ENCODE results near the gene LRSAM1.

LRSAM1 gene

DNA sequence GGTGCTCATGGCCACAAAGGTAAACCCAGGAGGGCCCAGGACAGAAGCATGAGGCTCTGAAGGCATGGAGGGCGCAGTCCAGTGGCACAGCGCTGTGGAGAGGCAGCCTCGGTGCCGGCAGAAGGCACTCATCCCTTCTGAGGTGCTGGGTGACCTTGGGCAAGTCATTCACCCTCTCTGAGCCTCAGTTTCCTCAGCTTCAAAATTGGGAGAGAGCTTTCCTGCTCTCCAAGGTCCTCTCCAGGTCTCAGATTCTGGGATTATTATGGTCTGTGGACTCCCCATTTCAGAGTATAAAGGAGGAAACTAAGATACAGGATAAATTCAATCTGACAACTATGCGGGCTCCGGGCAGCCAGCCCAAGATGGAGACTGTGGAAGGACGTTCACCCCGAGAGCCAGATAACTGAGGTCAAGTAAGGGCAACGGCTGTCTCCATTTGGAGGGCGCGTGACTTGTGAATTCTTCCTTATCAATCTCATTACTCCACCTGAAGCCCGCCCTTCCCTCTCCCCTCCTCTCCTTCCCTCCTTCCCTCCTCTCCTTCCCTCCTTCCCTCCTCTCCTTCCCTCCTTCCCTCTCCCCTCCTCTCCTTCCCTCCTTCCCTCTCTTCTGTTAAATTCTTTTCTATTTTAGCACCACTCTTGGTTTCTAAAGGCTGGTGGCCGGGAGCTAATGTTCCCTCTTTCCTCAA is 58.1 kb downstream of the LRSAM1 start:
- Histone ChIP-seq H3K79me2 (ENCODE audit: insufficient read depth, low read length) (no peaks in the 10 kb centered on the region), H3K4me1 (ENCODE audit: insufficient read depth, low read length) (no peaks in the 10 kb centered on the region), H3K9me3 (ENCODE audit: insufficient read depth, low read length, severe bottlenecking) (no peaks in the 10 kb centered on the region), H4K20me1 (ENCODE audit: insufficient read depth, low read length) (no peaks in the 10 kb centered on the region), H3K4me3 (ENCODE audit: low read depth in 1 of 2, low read length in 2 of 2) (no peak overlapping the region), H3K27ac (ENCODE audit: low read length) (no peak overlapping the region), H2AFZ (ENCODE audit: low read depth, low read length) (no peak overlapping the region), H3K27me3 (ENCODE audit: insufficient read depth, low read length, poor library complexity) (no peaks in the 10 kb centered on the region), H3K36me3 (ENCODE audit: insufficient read depth, low read length) (no peaks in the 10 kb centered on the region), H3K4me2 (ENCODE audit: insufficient read depth, low read length) (no peak overlapping the region), H3K9ac (ENCODE audit: low read depth, low read length) (no peak overlapping the region)
- TF ChIP-seq EZH2 (IDR thresholded peaks at IDR 0.05; ENCODE audit: borderline replicate concordance, low read depth, low read length, severe bottlenecking) = no peak
- TF ChIP-seq, protein P1, sequence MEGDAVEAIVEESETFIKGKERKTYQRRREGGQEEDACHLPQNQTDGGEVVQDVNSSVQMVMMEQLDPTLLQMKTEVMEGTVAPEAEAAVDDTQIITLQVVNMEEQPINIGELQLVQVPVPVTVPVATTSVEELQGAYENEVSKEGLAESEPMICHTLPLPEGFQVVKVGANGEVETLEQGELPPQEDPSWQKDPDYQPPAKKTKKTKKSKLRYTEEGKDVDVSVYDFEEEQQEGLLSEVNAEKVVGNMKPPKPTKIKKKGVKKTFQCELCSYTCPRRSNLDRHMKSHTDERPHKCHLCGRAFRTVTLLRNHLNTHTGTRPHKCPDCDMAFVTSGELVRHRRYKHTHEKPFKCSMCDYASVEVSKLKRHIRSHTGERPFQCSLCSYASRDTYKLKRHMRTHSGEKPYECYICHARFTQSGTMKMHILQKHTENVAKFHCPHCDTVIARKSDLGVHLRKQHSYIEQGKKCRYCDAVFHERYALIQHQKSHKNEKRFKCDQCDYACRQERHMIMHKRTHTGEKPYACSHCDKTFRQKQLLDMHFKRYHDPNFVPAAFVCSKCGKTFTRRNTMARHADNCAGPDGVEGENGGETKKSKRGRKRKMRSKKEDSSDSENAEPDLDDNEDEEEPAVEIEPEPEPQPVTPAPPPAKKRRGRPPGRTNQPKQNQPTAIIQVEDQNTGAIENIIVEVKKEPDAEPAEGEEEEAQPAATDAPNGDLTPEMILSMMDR (IDR thresholded peaks at IDR 0.05; ENCODE audit: borderline replicate concordance, extremely low read depth, low read length, poor library complexity, severe bottlenecking) = no peak
- no peak for ATAC-seq (ENCODE audit: insufficient read depth, low read depth)
- no peak for DNase-seq

DNA sequence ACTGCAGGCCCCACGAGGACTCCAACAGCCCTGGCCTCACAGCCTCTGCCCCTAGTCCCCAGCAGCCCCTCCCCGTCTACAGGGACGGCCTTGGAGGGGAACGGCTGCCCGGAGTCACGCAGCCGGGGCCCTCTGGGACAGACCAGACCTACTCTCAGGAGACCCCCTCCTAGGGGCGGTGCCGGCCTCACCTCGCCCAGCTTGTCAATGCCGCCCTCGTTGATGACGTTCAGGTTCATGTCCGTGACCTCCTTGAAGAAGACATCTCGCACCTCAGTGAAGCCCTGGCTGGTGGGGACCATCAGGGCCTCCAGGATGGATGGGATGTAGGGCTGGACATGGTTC is 58.6 kb downstream of the LRSAM1 start:
- no peaks in the 10 kb centered on the region for H3K4me1 ChIP-seq (ENCODE audit: insufficient read depth, low read length)
- no peaks in the 10 kb centered on the region for H3K79me2 ChIP-seq (ENCODE audit: insufficient read depth, low read length)
- no peak overlapping the region for H2AFZ ChIP-seq (ENCODE audit: low read depth, low read length)
- no peak overlapping the region for H3K9ac ChIP-seq (ENCODE audit: low read depth, low read length)
- TF ChIP-seq, protein P1 (IDR thresholded peaks at IDR 0.05; ENCODE audit: borderline replicate concordance, extremely low read depth, low read length, poor library complexity, severe bottlenecking) = no peak
- no peak for TF ChIP-seq EZH2 (IDR thresholded peaks at IDR 0.05; ENCODE audit: borderline replicate concordance, low read depth, low read length, severe bottlenecking)
- no peaks in the 10 kb centered on the region for H3K9me3 ChIP-seq (ENCODE audit: insufficient read depth, low read length, severe bottlenecking)
- DNase-seq (no peak), ATAC-seq (ENCODE audit: insufficient read depth, low read depth) (no peak)
- H3K27me3 ChIP-seq (ENCODE audit: insufficient read depth, low read length, poor library complexity) = no peaks in the 10 kb centered on the region
- no peak overlapping the region for H3K4me3 ChIP-seq (ENCODE audit: low read depth in 1 of 2, low read length in 2 of 2)
- no peak overlapping the region for H3K4me2 ChIP-seq (ENCODE audit: insufficient read depth, low read length)
- no peak overlapping the region for H3K27ac ChIP-seq (ENCODE audit: low read length)
- H3K36me3 ChIP-seq (ENCODE audit: insufficient read depth, low read length) = no peaks in the 10 kb centered on the region
- no peaks in the 10 kb centered on the region for H4K20me1 ChIP-seq (ENCODE audit: insufficient read depth, low read length)

DNA sequence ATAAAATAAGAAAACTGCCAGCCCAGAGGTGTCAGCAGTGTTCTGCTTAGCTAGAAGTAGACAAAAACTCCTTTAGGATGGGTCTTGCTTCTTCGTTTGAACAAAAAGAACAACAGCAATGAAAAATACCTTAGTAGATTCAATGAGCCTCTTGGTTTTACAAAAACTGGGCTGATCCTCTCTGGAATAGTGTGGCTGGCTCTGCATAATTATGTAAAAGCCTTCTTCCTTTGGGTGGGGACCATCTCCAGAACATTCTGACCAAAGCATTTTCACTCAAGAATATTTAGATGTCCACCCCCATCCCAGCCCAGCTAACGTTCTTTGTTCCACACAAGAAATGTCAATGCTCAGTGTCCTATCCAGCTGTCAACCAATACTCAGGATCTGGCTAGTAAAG is 63.2 kb downstream of the LRSAM1 start:
- Histone ChIP-seq H3K4me2 (ENCODE audit: insufficient read depth, low read length) (no peak overlapping the region), H3K9me3 (ENCODE audit: insufficient read depth, low read length, severe bottlenecking) (no peaks in the 10 kb centered on the region), H3K9ac (ENCODE audit: low read depth, low read length) (no peak overlapping the region), H3K36me3 (ENCODE audit: insufficient read depth, low read length) (no peaks in the 10 kb centered on the region), H3K4me3 (ENCODE audit: low read depth in 1 of 2, low read length in 2 of 2) (no peak overlapping the region), H4K20me1 (ENCODE audit: insufficient read depth, low read length) (no peaks in the 10 kb centered on the region), H2AFZ (ENCODE audit: low read depth, low read length) (no peak overlapping the region), H3K27me3 (ENCODE audit: insufficient read depth, low read length, poor library complexity) (no peaks in the 10 kb centered on the region), H3K79me2 (ENCODE audit: insufficient read depth, low read length) (no peaks in the 10 kb centered on the region), H3K4me1 (ENCODE audit: insufficient read depth, low read length) (no peaks in the 10 kb centered on the region), H3K27ac (ENCODE audit: low read length) (no peak overlapping the region)
- ATAC-seq (ENCODE audit: insufficient read depth, low read depth) (no peak), DNase-seq (no peak)
- TF ChIP-seq, protein P1 (IDR thresholded peaks at IDR 0.05; ENCODE audit: borderline replicate concordance, extremely low read depth, low read length, poor library complexity, severe bottlenecking) = no peak
- TF ChIP-seq EZH2 (IDR thresholded peaks at IDR 0.05; ENCODE audit: borderline replicate concordance, low read depth, low read length, severe bottlenecking) = no peak

Measured in DND-41 (cell line).